ENCODE measurements around the gene COL4A6. TPM values are rescaled to one million over a fixed set of nuclear protein-coding genes. Genes with fewer than 3 reads are reported as not detected.

The COL4A6 gene
- total and polyA plus RNA-seq, 10 of the 15 experiments (the other 5 are each of a cell fraction or from before 2014, with no cell fraction given), result 0.02 to 0.56 (median 0.05) TPM; not detected in 3

DNA sequence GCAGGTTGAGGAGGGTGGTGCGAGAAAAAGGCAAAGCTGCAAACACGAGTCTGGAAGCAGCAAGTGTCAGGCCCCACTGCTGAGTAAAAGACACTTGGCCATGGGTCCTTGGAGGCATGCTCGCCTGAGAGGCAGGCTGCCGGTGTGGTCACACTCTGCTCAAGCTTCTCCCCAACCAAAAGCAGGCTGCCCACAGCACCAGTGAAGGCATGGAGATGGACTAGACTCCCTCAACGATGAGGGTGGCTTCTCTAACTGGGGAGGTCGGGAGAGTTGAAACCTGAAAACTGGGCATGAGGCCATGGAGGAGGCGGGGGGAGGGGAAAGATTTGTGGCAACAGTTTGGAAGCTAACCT is 260.1 kb downstream of the COL4A6 start (continued):
- no peak for TF ChIP-seq TCF3 (IDR thresholded peaks at IDR 0.05; ENCODE audit: borderline replicate concordance, insufficient read depth, low read depth, low read length)
- no peak for TF ChIP-seq ZSCAN29 (IDR thresholded peaks at IDR 0.05)

DNA sequence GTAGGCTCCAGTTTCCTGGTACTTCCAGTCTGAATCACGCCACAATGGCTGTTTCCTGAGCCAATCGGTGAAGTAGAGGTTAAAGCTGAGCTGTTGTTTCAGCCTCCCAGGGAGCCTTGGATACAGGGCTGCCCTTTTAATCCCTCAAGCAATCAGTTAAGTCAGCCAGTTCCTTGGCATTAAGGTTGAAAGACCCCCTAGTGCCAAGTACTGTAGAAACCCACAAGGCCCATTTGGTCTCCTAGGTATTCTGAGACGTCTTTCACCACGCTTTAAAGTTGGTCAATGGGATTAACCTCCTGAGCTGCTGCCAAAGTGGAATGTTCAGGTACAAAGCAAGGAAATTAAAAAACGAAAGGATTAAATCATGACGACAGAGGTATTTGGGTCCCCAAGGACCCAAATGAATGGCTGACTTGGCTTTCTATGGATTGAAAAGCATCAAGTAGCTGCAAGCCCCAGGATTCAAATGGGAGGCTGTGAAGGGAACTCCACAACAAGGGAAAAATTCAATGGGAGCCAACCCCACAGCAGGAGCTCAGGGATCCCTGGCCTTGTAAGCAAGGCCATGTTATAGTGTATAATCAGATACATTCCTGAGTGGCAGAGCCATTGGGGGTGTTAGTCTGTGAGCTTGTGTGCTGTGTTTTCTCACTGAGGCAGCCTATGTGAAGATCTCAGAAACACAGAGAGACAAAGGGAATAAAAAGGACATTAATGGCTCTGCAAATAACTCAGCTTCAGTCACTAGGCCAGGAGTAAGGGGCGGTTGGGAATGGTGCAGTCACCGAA is 260.7 kb downstream of the COL4A6 start:
- Histone ChIP-seq H3K9ac (ENCODE audit: control insufficient read depth, insufficient read depth, low read length) (no peak overlapping the region), H2AFZ (ENCODE audit: control insufficient read depth, low read depth, low read length) (no peak overlapping the region), H3K27me3 (replicated peaks in 1 of 2; ENCODE audit: control insufficient read depth in 2 of 2, insufficient read depth in 2 of 2, low read length in 1 of 2) (no peaks in the 10 kb centered on the region), H3K9me3 (replicated peaks; ENCODE audit: control insufficient read depth, insufficient read depth, low read length) (no peaks in the 10 kb centered on the region), H3K27ac (ENCODE audit: control insufficient read depth, insufficient read depth) (no peak overlapping the region), H3K36me3 (ENCODE audit: control insufficient read depth in 2 of 2, insufficient read depth in 2 of 2, low read length in 1 of 2) (no peaks in the 10 kb centered on the region), H3K4me1 (ENCODE audit: control insufficient read depth, insufficient read depth, low read length) (no peaks in the 10 kb centered on the region), H3K4me3 (no peak overlapping the region), H3K4me2 (ENCODE audit: control insufficient read depth, insufficient read depth) (no peak overlapping the region), H3K79me2 (ENCODE audit: control insufficient read depth, insufficient read depth, low read length) (no peaks in the 10 kb centered on the region), H4K20me1 (ENCODE audit: control insufficient read depth, insufficient read depth) (no peaks in the 10 kb centered on the region)
- CTCF ChIA-PET, result no interaction called here
- RAD21 ChIA-PET (ENCODE audit: unreplicated experiment), result no interaction called here
- in situ Hi-C loops (cut with MboI) (no loop called here), intact Hi-C loops (cut with micrococcal nuclease; ENCODE audit: unreplicated experiment) (no loop called here)
- DNase-seq (ENCODE audit: low read depth, low spot score), result no peak
- SMC1A ChIA-PET (ENCODE audit: uncharacterized antibody, unreplicated experiment), result no interaction called here
- POLR2A ChIA-PET, result no interaction called here
- no peak for FAIRE-seq
- no TSS peak for BruUV-seq (replicated peaks)
- no peak for TF ChIP-seq NFYB (IDR thresholded peaks at IDR 0.05; ENCODE audit: insufficient read depth, low read depth, low read length)
- TF ChIP-seq, protein P1, sequence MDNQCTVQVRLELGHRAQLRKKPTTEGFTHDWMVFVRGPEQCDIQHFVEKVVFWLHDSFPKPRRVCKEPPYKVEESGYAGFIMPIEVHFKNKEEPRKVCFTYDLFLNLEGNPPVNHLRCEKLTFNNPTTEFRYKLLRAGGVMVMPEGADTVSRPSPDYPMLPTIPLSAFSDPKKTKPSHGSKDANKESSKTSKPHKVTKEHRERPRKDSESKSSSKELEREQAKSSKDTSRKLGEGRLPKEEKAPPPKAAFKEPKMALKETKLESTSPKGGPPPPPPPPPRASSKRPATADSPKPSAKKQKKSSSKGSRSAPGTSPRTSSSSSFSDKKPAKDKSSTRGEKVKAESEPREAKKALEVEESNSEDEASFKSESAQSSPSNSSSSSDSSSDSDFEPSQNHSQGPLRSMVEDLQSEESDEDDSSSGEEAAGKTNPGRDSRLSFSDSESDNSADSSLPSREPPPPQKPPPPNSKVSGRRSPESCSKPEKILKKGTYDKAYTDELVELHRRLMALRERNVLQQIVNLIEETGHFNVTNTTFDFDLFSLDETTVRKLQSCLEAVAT (IDR thresholded peaks at IDR 0.05), result no peak
- TF ChIP-seq RAD51 (IDR thresholded peaks at IDR 0.05), result no peak
- TF ChIP-seq ZBED1 (IDR thresholded peaks at IDR 0.05; ENCODE audit: borderline replicate concordance), result no peak
- no peak for TF ChIP-seq CEBPZ (IDR thresholded peaks at IDR 0.05; ENCODE audit: low read depth, low read length)
- TF ChIP-seq BCL11A (IDR thresholded peaks at IDR 0.05; ENCODE audit: low read depth, low read length), result no peak
- TF ChIP-seq ZNF622 (IDR thresholded peaks at IDR 0.05), result no peak
- no peak for TF ChIP-seq NR2C2 (IDR thresholded peaks at IDR 0.05; ENCODE audit: borderline replicate concordance, control insufficient read depth, insufficient read length, low read depth)
- TF ChIP-seq SP1 (IDR thresholded peaks at IDR 0.05; ENCODE audit: low read depth, low read length), result no peak
- ATAC-seq, result no peak
- 51% methylated on average over 8 of the region's 8 CpGs for WGBS (ENCODE audit: insufficient coverage, insufficient replicate concordance, low lambda C conversion rate, missing lambda C conversion rate)
